NCI-H1694 treated with DMSO at 0.1 percent for 48 hours (cell line): ENCODE results near the gene ARHGAP6.

Experiments
- DNase-seq: peaks from one replicate; lab custom pipeline; 2025; lab: John Stamatoyannopoulos, UW

Gene ARHGAP6

GRCh38 chrX:11352296-11352741 is 313.4 kb downstream of the ARHGAP6 start:
- DNase-seq: no peak

GRCh38 chrX:11351375-11352295 is 314.1 kb downstream of the ARHGAP6 start:
- no peak for DNase-seq

DNA sequence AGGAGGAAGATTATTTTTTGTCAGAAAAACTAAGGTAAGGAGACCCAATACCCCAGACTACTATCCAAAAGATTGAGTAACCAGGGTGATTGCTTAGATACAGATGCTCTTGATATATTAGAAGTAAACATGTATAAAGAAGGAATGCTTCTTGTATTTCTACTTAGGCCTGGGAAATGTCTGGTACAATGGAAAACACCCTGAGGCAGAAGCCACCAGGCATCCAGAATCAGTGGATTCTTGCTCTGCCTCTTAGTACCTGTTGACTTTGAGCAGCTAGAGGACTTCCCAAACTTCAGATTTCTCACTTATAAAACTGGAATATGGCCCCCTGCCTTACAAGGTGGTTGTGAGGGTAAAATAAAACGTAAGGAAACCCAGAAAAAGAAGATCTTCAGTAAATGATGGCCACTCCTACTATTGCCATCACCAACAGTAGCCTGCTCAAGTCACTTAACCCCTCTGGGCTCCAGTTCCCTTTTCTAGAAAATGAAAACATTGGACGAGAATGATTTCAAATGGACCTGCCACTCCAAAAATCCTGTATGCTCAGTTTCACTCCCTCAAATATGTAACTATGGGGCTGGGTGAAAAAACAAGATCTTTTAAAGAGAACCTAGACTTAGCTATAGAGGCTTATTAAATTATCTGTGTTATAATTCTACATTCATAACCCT is 315.9 kb downstream of the ARHGAP6 start:
- DNase-seq: no peak

- DNase-seq: no peak
These were observed 316.7 kb downstream of the ARHGAP6 start for GRCh38 chrX:11349020-11349419.

DNA sequence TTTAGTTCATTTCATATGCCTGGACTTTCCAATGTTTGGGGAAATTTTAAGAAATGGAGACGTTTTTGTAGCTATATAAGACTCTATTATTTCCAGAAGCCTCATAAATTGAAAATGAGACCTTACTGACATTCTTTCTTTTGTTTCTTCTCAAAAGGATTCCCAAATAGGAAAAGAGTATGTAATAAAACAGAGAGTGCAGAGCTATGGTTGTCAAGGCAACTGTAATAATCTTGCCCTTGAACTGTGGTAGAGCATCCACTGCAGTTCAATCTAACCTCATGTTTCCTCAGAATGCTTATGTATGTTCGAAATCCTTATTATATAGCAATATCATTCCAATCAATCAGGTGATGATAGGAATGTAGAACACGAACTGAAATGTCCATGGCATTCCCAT is 318.4 kb downstream of the ARHGAP6 start:
- no peak for DNase-seq

GRCh38 chrX:11346121-11346682 is 319.5 kb downstream of the ARHGAP6 start:
- no peak for DNase-seq

DNA sequence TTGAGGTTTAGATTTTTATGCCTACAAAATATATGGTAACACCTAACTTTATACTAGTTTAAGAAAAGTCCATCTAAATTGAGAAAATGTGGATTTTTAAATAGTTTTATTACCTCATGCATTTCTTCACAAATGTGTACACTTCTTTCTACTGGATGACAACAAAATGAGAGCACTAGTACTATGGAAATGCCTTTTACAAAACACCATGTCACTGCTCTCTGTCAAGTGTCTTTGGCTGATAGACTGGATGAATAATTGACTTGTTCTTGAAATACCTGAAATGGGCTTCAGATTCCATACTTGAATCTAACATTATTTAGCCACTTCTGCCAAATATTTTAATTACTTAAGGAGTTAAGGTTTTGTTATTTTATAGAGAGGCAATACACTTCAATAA is 323.0 kb downstream of the ARHGAP6 start:
- no peak for DNase-seq

DNA sequence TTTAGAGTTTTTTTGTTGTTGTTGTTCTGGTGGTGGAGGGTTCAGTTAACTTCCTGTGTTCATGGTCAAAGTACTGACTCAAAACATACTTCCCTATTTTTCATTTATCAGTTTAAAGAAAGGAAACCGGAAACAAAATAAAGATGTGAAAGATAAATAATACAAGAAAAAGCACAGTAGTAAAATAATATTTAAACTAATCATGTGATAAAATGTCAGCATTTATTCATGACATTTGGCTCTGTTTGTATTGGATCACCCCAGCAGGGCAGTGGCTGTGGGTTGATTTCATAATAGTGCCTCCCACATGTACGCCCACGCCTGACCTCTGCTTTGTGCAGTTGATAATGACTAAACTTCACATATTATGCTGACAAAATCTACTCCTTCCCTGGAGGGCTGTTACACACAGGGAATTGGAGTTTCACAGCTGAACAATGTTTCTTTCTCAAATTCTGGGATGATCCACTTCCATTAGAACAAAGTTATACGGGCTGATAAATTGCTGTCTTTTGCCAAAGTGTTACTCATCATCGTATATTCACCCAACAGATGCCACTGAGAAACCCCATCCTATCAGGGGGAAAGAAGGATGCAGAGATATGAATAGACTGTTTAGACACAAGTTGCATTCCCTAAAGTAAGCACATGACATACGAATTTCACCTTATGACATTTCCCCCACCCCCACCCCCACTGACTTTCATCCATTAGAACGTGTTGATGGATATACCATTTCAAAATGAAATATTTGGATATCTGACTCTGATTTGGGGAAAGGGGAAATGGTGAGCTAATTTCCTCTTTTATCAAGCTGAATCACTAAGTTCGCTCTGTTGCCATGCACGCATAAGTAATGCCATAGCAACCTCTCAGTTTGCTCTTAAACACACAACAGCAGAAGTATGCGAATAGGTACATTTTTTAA is 324.2 kb downstream of the ARHGAP6 start:
- no peak for DNase-seq

- no peak for DNase-seq
These were observed 328.3 kb downstream of the ARHGAP6 start for GRCh38 chrX:11337292-11338009.

- DNase-seq: no peak
These were observed 329.5 kb downstream of the ARHGAP6 start for GRCh38 chrX:11336201-11336600.

GRCh38 chrX:11334165-11334564 is 331.6 kb downstream of the ARHGAP6 start:
- DNase-seq: no peak

DNA sequence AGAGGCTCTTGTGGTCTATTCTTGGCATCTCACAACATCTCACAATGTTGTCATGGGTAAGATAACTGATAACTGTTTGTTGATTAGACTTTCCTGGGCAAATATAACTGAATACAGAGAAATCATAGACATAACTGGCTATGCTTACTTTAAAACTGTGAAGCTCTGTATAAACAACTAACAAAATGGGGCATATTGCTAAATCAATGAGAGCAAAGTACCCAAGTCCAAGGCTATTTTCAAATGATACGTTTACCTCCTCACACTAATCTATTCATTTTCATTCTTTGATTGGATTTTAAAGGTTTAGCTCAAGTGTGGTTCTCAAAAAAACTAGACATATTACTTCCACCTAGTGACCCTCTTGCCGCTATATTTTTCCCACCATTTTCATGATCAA is 333.9 kb downstream of the ARHGAP6 start:
- no peak for DNase-seq

- no peak for DNase-seq
These were observed 336.7 kb downstream of the ARHGAP6 start for GRCh38 chrX:11329021-11329420.

- no peak for DNase-seq
These were observed 337.6 kb downstream of the ARHGAP6 start for GRCh38 chrX:11328134-11328533.

- DNase-seq: no peak
These were observed 343.7 kb downstream of the ARHGAP6 start for GRCh38 chrX:11321986-11322385.

DNA sequence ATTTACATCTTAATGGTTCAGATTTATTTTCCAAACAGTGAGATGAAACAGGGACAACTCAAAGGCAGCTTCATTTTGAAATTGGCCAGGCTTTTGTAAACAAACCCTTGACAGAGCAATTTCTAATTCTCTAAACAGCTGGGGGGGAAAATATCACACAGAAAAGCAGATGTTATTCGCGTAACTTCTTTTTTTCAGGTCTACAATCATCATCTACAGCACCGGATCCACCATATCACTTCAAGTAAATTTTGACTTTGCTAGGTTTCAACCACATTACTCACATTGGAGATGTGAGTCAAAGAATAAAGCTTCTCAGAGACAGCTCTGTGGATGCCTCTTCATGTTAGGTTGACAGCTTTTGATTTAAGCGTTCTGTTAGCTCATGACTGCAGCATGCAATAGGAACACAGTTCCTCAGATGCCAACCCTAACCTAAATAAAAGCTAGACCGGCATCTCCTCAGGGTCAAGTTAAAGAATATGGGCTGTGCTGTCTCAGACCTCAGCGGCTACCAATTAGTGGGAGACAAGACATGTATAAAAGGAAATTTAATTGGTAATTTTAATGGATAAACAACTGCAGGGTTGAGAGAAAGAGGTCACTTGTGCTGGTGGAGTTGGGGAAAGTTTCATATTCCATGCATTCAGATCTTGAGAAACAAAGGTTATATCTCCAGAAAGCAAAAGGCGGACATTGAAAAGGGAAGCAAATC is 345.8 kb downstream of the ARHGAP6 start:
- DNase-seq: no peak

DNA sequence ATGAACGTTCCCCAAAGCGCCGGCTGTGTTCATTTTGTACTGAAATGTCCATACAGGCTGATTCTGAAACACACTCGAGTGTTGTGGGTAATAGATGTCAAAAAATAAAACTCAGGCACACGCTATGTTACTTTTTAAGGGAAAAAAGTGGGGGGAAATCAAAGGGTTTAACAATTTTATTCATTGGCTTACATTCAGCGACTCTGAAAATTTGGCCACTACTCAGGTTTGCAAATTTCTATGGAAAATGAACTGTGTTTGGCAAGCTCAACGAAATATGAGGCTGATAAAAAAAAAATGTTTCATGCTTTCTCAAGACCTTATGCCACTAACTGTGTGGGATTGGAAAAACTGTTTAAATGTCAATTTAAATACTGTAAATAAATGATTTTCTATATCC is 354.0 kb downstream of the ARHGAP6 start:
- DNase-seq: no peak

DNA sequence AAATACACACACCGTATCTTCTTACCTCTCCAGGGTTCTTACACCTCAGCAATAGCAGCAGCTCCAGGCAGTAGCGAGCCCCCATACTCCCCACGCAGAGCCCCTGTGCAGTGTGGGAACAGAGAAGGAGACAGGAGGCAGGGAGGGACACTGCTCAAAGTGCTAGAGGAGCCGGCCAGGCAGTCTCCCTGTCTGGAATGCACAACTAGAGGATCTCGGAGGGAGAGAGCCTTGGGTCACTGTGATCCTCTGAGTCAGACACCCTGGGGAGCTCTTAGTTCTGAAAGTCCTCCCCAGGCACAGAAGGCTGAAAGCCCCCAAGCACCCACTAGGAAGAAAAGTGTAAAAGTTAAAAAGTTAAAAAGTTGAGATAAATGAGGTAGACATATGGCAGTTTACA is 356.5 kb downstream of the ARHGAP6 start:
- DNase-seq: no peak

GRCh38 chrX:11305641-11306040 is 360.1 kb downstream of the ARHGAP6 start:
- DNase-seq: no peak

GRCh38 chrX:11304829-11305228 is 360.9 kb downstream of the ARHGAP6 start:
- no peak for DNase-seq

GRCh38 chrX:11298600-11298999 is 367.1 kb downstream of the ARHGAP6 start:
- no peak for DNase-seq
